ENCODE data around the gene DNAAF8.
"Not testable (repeated sequence)": the region's sequence is repeated elsewhere in the genome, so short reads cannot be mapped to it uniquely, and the experiment has no call there.

The DNAAF8 gene

GRCh38 chr16:4784444-4784987 lies 50.2 kb downstream of the DNAAF8 start:
- not testable (repeated sequence) for DNase-seq

GRCh38 chr16:4785758-4786433 lies 51.6 kb downstream of the DNAAF8 start:
- DNase-seq = no peak

GRCh38 chr16:4787068-4787467 lies 52.7 kb downstream of the DNAAF8 start:
- DNase-seq = no peak

- no peak for DNase-seq
These were observed 53.5 kb downstream of the DNAAF8 start, which contains the start of gene SEPTIN12 for GRCh38 chr16:4787627-4788482. Gene SEPTIN12 (minus strand): TSS chr16:4788345. CDS start chr16:4787645, 700 bp downstream.

- no peak for DNase-seq
These were observed 54.2 kb downstream of the DNAAF8 start for GRCh38 chr16:4788489-4788889.

- DNase-seq = no peak
These were observed 54.6 kb downstream of the DNAAF8 start for GRCh38 chr16:4788910-4789309.

GRCh38 chr16:4790261-4790660 lies 55.9 kb downstream of the DNAAF8 start:
- no peak for DNase-seq

- no peak for DNase-seq
These were observed 56.5 kb downstream of the DNAAF8 start for GRCh38 chr16:4790871-4791270.

GRCh38 chr16:4792951-4793513 lies 58.7 kb downstream of the DNAAF8 start:
- DNase-seq = no peak

GRCh38 chr16:4795181-4795827 lies 61.0 kb downstream of the DNAAF8 start, which contains the start of gene SMIM22:
Gene SMIM22 (plus strand): TSS chr16:4795369. CDS start chr16:4795735, 366 bp downstream.
- peak in 1 of 14 donors; percentile 38 for DNase-seq

GRCh38 chr16:4795828-4796572 lies 61.7 kb downstream of the DNAAF8 start:
- no peak for DNase-seq

GRCh38 chr16:4796982-4797804 lies 62.9 kb downstream of the DNAAF8 start:
- DNase-seq = peak in 2 of 14 donors; percentile 17

- no peak for DNase-seq
These were observed 63.5 kb downstream of the DNAAF8 start for GRCh38 chr16:4797805-4798252.

- DNase-seq = no peak
These were observed 64.1 kb downstream of the DNAAF8 start for GRCh38 chr16:4798456-4798855.

Measured in C1 segment of cervical spinal cord (tissue), 14 donors.